C4-2B (cell line): ENCODE measurements around the gene MARVELD3.

ENCODE experiments used
- CTCF ChIP-seq: fragments of 450-650 bp; conservative IDR thresholded peaks from 2 replicates; pipeline ENCODE4 v1.5.1; 2017; ENCODE audit warnings: mild to moderate bottlenecking
- ZFX ChIP-seq: fragments of 450-650 bp; IDR thresholded peaks from 2 replicates; pipeline ENCODE4 v1.6.1; 2017

GRCh38 chr16:71629278-71630016 is 3.5 kb downstream of the MARVELD3 start:
- TF ChIP-seq CTCF (no peak), ZFX (no peak)
